Smooth muscle cell (in vitro differentiated cells): ENCODE measurements around the gene GPT2. TPM values are rescaled to one million over a fixed set of nuclear protein-coding genes. Genes with fewer than 3 reads are reported as not detected.
A peak's percentile ranks its signal among the peaks of the same experiment; 100 is the strongest.

Source experiments
- DNase-seq: peaks from one replicate; lab custom pipeline; 2025; ENCODE audit not compliant: unreplicated experiment; lab: John Stamatoyannopoulos, UW
- H2AFZ ChIP-seq: fragments of 200-600 bp; sonication (generic); 2 replicates; pipeline ENCODE4 v1.6.0; 2016; ENCODE audit warnings: antibody characterized with exemption, low read depth, mild to moderate bottlenecking
- H3F3A ChIP-seq: fragments of 200-600 bp; sonication (generic); 2 replicates; pipeline ENCODE4 v1.6.0; 2017; ENCODE audit warnings: antibody characterized with exemption, low read depth
- H3K27ac ChIP-seq: fragments of 200-600 bp; sonication (generic); 2 replicates; pipeline ENCODE4 v1.5.1; 2016; ENCODE audit warnings: low read depth, mild to moderate bottlenecking
- H3K27me3 ChIP-seq: fragments of 200-600 bp; sonication (generic); 2 replicates; pipeline ENCODE4 v1.6.1; 2016; ENCODE audit warnings: low read depth, mild to moderate bottlenecking
- H3K36me3 ChIP-seq: fragments of 200-600 bp; sonication (generic); 2 replicates; pipeline ENCODE4 v1.5.1; 2016; ENCODE audit warnings: low read depth
- H3K4me1 ChIP-seq: fragments of 200-600 bp; sonication (generic); 2 replicates; pipeline ENCODE4 v1.5.1; 2016; ENCODE audit warnings: low read depth
- H3K4me2 ChIP-seq: fragments of 200-600 bp; sonication (generic); 2 replicates; pipeline ENCODE4 v1.6.0; 2016; ENCODE audit warnings: mild to moderate bottlenecking
- H3K4me3 ChIP-seq: fragments of 200-600 bp; sonication (generic); 2 replicates; pipeline ENCODE4 v1.5.1; 2016; ENCODE audit warnings: mild to moderate bottlenecking
- H3K79me2 ChIP-seq: fragments of 200-600 bp; sonication (generic); 2 replicates; pipeline ENCODE4 v1.6.0; 2016; ENCODE audit warnings: low read depth, mild to moderate bottlenecking
- H3K9ac ChIP-seq: fragments of 200-600 bp; sonication (generic); 2 replicates; pipeline ENCODE4 v1.6.0; 2016; ENCODE audit warnings: low read depth
- H3K9me3 ChIP-seq: fragments of 200-600 bp; sonication (generic); replicated peaks from 2 replicates; pipeline ENCODE4 v1.5.1; 2016; ENCODE audit warnings: low read depth
- H4K20me1 ChIP-seq: fragments of 200-600 bp; sonication (generic); 2 replicates; pipeline ENCODE4 v1.6.0; 2016; ENCODE audit warnings: low read depth
- WGBS: methylation state at CpG from one replicate; pipeline ENCODE4 v1.1.7; 2016; ENCODE audit warnings: low lambda C conversion rate; 5-methylcytosine and 5-hydroxymethylcytosine counted together
- polyA plus RNA-seq: library from polyadenylated mRNA; unstranded; fragments of >200 nt; fragmentation: Nextera tagmentation; extraction: Ambion mirVana; gene quantifications from 2 replicates; pipeline ENCODE4 v1.2.1, GENCODE V29; 2016
- total RNA-seq: library from RNA; depleted of rRNA; stranded (reverse); fragments of >200 nt; gene quantifications from 2 replicates; pipeline ENCODE4 v1.2.3, GENCODE V29; 2014
- TF ChIP-seq, protein P1 (sequence below): fragments of 200-600 bp; sonication (generic); IDR thresholded peaks from 2 replicates; pipeline ENCODE4 v1.5.1; 2017; ENCODE audit warnings: borderline replicate concordance, mild to moderate bottlenecking, antibody characterized with exemption; ENCODE audit not compliant: insufficient read depth, poor library complexity, severe bottlenecking

Gene GPT2
- total and polyA plus RNA-seq, 2 experiments from 2014 or later, result 21.4 to 29.3 TPM

DNA sequence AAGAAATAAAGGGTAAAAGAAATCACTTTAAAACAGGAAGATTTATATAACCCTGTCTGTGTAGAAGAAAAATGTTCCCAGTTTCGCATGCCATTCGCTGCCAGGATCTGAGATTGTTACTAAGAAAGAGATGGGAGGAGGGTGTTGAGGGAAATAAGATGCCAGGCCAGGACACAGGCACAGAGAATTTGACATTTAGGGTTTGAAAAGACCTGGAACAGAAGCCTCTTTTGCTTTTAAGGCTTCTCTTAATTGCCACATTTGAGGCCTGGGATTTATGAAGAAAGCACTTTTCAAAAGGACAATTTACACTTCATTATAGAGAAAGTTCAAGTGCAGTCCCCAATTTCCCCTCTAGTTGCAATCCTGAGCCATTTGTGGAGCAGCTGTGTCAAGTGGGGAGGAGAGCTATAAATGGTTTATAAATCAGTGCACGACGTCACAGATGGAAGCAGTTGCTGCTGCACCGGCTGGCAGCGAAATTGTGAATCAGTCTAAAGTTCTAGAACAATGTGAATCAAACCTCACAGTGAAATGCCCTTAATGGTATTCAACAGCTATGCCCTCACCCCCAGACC lies 26.7 kb upstream of the GPT2 start:
- Histone ChIP-seq H3K4me2 (no peak overlapping the region), H3F3A (no peaks in the 10 kb centered on the region), H3K79me2 (no peaks in the 10 kb centered on the region), H3K36me3 (no peaks in the 10 kb centered on the region), H3K4me1 (no peaks in the 10 kb centered on the region), H3K27me3 (no peaks in the 10 kb centered on the region), H4K20me1 (no peaks in the 10 kb centered on the region), H3K9me3 (no peaks in the 10 kb centered on the region), H2AFZ (no peak overlapping the region), H3K27ac (no peak overlapping the region), H3K9ac (no peak overlapping the region), H3K4me3 (no peak overlapping the region)
- TF ChIP-seq, protein P1, sequence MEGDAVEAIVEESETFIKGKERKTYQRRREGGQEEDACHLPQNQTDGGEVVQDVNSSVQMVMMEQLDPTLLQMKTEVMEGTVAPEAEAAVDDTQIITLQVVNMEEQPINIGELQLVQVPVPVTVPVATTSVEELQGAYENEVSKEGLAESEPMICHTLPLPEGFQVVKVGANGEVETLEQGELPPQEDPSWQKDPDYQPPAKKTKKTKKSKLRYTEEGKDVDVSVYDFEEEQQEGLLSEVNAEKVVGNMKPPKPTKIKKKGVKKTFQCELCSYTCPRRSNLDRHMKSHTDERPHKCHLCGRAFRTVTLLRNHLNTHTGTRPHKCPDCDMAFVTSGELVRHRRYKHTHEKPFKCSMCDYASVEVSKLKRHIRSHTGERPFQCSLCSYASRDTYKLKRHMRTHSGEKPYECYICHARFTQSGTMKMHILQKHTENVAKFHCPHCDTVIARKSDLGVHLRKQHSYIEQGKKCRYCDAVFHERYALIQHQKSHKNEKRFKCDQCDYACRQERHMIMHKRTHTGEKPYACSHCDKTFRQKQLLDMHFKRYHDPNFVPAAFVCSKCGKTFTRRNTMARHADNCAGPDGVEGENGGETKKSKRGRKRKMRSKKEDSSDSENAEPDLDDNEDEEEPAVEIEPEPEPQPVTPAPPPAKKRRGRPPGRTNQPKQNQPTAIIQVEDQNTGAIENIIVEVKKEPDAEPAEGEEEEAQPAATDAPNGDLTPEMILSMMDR, result peak; percentile 28
- 55% methylated on average over 6 of the region's 6 CpGs for WGBS
- DNase-seq, result no peak

DNA sequence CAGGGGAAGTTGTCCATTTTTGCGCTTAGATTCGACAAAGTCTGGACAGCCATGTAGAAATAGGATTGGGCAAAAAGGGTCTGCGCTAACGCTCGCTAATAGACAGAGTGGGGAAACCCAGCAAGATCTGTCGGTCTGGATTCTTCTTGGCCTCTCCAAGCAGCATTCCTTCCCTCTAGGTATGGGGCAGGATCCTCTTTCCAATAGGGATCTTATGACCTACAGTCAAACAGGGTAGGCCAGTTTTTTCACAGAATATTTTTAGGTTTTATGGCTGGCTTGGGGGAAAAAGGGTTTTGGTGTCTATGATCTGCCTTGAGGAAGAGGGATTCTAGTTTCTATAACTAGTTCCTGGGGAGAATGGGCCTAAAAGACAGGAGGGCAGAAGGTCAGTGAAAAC lies 26.0 kb upstream of the GPT2 start:
- no peaks in the 10 kb centered on the region for H3K79me2 ChIP-seq
- H2AFZ ChIP-seq, result no peak overlapping the region
- WGBS, result 76% methylated on average over 6 of the region's 6 CpGs

DNA sequence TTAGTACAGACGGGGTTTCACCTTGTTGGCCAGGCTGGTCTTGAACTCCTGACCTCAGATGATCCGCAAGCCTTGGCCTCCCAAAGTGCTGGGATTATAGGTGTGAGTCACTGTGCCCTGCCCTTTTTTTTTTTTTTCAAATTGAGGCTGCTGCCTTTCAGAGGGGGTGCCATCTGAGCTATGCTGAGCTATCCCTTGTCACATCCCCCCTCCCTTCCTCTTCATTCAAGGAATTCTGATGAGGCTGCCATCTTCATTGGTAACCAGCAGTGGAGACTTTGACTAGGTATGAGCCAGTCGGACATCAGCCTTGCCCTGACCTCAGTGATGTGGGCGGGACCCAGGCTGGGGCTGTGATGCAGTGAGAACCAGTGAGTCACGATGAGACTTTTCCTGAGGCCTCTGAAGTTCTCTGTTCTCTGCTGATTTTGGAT lies 24.4 kb upstream of the GPT2 start:
- H3K4me2 ChIP-seq, result no peak overlapping the region
- no peak overlapping the region for H2AFZ ChIP-seq
- peak overlapping the region; percentile 32 for H3K27ac ChIP-seq
- no peak overlapping the region for H3K4me3 ChIP-seq
- H3K27me3 ChIP-seq, result no peaks in the 10 kb centered on the region
- TF ChIP-seq, protein P1, result no peak
- no peaks in the 10 kb centered on the region for H3F3A ChIP-seq
- 33% methylated on average over 5 of the region's 5 CpGs for WGBS
- no peak for DNase-seq
- no peaks in the 10 kb centered on the region for H3K36me3 ChIP-seq
- H4K20me1 ChIP-seq, result no peaks in the 10 kb centered on the region
- no peaks in the 10 kb centered on the region for H3K79me2 ChIP-seq
- H3K9ac ChIP-seq, result no peak overlapping the region
- H3K4me1 ChIP-seq, result no peaks in the 10 kb centered on the region
- H3K9me3 ChIP-seq, result no peaks in the 10 kb centered on the region

More for the DNA sequence above, 26.0 kb upstream of the GPT2 start:
- Histone ChIP-seq H3K27ac (no peak overlapping the region), H3K36me3 (no peaks in the 10 kb centered on the region), H4K20me1 (no peaks in the 10 kb centered on the region), H3K4me1 (no peaks in the 10 kb centered on the region), H3F3A (no peaks in the 10 kb centered on the region), H3K27me3 (no peaks in the 10 kb centered on the region), H3K4me2 (no peak overlapping the region), H3K4me3 (no peak overlapping the region), H3K9ac (no peak overlapping the region), H3K9me3 (no peaks in the 10 kb centered on the region)
- no peak for DNase-seq
- TF ChIP-seq, protein P1, result no peak
